CD4-positive, alpha-beta T cell treated with Interferon alpha-2 for 1 hour (primary cell): ENCODE measurements around the gene PEX3.
A peak's percentile ranks its signal among the peaks of the same experiment; 100 is the strongest.
"Not testable (repeated sequence)": the region's sequence is repeated elsewhere in the genome, so short reads cannot be mapped to it uniquely, and the experiment has no call there.

Experiments used
- DNase-seq, 2 donors: peaks; one replicate each; pipeline ENCODE4 v3.0.0-alpha.2; 2020 to 2022

PEX3 gene

GRCh38 chr6:143449082-143449713 lies 1.4 kb upstream of the PEX3 start:
- DNase-seq: no peak

DNA sequence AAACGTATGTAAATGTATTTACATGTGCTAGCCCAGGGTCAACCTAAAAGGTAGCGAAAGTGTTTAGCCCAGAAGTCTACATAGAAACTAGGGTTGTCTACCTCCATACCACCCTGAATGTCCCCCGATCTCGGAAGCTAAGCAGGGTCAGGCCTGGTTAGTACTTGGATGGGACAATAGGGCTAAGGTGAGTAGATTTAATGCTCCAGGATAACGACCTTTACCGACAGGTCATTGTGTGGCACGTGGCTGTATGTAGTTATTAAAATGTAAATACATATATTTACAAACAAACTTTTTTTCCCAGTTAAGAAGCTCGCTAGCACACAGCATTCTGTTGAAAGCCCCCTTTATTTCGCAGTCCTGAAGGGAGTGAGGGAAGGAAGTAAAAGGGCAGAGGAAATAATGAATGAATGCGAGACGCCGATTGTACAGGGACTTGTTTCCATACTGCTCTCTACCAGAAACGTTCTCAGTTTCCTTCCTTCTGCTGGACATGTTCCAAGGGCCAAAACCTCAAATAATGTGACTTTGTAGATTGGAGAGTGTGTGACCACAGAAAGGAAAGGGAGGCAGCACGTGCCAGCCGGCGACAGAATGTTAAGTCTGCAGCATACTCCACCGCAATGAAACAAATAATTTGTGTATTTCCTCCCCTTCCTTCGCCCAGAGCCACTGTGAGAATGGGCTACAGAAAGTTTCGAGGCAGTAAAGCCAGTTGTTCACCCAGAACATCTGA lies 722 bp upstream of the PEX3 start:
- DNase-seq: peak; percentile 54 to 77

DNA sequence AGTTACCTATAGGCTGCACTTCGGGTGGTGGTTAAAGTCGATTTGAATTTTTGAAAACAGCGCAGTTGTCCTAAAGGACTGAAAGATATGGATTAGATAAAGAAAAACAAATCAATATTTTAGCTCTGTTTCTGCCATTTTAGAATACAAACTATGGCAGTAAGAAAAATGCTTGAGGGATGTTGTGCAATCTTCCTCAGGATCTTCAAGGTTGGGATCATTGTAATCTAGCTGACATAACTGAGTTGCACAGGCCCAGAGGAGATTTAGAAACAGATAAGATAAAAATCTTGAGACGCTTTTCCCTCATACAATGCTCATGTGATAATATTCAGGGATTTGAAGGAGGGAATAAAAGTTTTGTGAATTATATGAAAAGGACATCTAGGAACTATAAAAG lies 926 bp downstream of the PEX3 start:
- DNase-seq: no peak

DNA sequence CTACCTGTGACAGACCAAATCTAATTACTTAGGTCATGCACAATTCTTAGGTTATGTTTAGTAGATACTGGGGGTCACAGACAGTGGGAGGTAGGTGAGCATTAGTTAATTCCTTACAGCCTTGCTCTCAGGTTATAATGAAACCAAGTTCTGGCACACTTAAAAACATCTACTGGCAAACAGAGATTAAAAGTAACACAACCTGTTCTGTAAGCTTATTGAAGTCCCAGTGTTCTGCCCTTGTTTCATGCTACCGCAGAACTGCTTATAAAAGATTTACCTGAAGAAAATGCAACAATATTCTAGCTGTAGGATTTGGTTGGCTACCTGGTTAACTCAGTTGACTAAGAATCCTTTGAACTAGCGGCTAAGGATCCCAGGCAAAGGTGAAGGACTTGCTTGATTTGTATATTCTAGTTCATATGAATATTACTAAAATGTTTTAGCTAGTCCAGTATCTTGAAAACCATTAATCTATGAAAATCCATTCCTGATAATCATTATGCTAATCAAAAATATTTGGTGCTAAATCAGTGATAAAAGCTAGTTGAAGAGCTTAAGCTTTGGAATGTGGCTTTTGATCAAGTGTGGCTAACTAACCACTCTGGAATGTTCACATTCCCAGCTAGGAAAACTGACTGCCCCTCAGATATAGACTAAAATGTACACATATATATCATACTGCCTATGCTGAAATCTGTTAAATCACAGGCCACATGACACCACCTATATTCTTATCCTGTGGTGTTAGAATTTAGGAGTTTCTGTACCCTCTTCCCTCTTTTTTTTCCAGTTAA lies 7.2 kb downstream of the PEX3 start:
- no peak for DNase-seq

DNA sequence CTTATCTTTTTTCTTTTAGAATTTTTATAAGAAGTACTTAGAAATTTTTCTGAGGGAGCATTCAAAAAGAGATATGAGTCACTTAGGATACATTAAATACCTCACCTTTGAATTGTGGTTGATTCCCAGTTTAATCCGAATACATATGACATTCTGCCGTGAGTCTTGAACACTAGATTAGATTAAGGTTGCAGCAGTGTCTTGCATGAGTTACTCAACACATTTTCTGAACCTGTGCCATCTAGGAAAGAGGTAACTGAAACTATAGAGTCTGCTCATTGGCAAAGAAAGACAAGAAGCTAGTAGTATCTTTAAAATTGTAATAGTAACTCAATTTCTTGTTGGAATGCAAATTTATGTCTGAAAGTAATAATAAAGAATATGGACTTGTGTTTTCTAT lies 14.9 kb downstream of the PEX3 start:
- no peak for DNase-seq

DNA sequence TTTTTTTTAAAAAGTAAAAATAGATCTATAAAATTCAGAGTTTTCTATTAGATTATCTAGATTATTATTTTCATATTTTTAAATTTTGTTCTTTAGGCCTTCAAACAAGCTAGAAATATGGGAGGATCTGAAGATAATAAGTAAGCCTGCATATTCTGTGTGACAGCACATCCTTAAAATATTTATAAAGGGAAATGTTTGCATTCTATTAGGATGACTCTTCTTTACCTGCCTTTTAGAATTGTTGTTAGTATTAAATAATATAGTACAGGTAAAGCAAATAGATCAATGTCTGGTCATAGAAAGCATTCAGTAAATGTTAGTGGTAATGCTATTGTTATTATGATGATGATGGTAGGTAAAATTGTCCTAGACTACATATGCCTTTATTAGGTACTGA lies 17.4 kb downstream of the PEX3 start:
- DNase-seq: no peak

DNA sequence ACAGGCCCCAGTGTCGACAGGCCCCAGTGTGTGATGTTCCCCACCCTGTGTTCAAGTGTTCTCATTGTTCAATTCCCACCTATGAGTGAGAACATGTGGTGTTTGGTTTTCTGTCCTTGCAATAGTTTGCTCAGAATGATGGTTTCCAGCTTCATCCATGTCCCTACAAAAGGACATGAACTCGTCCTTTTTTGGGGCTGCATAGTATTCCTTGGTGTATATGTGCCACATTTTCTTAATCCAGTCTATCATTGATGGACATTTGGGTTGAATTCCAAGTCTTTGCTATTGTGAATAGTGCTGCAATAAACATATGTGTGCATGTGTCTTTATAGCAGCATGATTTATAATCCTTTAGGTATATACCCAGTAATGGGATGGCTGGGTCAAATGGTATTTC lies 18.2 kb downstream of the PEX3 start:
- not testable (repeated sequence) for DNase-seq

GRCh38 chr6:143471822-143472221 lies 21.2 kb downstream of the PEX3 start:
- no peak for DNase-seq

DNA sequence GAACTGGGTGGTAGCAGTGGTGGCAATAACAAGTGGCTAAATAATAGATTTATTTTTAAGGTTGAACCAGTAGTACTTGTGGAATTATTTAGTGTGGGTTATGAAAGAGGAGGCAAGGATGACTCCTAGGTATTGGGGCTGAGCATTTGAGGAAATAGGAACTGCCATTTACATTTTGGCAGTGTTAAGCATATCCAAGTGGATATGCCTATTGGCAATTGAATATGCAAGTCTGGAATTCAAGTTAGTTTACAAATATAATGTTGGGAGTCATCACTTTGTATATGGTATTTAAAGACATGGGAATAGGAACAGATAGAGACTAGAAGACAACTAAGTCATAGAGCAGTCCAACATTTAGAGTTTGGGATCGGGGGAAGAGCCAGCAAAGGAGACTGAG lies 25.9 kb downstream of the PEX3 start:
- DNase-seq: no peak

DNA sequence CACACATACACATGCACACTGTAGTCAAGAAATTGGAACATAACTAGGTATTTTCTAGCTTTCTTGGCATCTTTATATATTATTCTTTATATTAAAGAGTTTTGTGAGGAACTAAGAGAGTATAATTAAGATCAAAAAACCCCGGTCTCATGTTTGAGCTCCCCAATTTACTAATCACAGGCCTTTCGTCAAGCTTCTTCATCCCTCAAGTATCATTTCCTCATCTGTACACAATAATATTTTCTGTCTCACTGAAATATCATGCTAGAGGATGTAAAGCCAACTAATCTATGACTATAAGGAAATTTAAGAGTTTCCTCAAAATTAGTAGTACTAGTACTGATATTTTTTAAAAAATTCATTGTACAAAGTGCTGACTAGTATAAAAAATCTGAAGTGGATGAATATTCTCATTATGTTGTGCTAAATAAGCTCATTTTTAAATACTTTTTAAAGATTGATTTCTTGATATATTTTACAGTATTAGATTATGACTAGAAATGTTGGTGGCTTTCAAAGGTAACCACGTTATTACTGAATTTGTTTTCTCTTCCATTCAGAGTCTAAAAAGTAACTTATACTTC lies 28.0 kb downstream of the PEX3 start:
- no peak for DNase-seq

GRCh38 chr6:143482593-143482992 lies 32.0 kb downstream of the PEX3 start:
- no peak for DNase-seq

DNA sequence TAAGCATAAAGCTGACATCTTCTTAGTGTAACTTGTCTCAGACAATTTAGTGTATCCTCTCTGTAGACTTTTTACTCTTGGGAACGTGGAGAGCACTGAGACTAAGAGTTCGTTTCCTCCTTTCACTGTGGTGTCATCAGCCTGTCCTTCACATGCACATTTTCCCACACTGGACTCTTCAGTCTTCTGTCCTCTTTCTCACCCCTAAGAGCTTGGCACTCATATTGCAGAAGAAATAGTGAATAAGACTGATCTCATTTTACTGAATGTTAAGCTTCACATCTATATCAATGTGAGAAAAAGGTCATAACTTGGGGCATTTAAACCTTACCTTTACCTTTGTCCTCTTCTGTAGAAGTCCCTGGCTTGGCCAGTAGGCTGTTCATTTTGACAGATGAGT lies 35.4 kb downstream of the PEX3 start:
- no peak for DNase-seq

- DNase-seq: no peak
Measured at GRCh38 chr6:143486752-143487151, 36.1 kb downstream of the PEX3 start.

- DNase-seq: no peak
Measured at GRCh38 chr6:143490244-143490643, 39.6 kb downstream of the PEX3 start.

- no peak for DNase-seq
Measured at GRCh38 chr6:143490775-143491174, 40.2 kb downstream of the PEX3 start.

DNA sequence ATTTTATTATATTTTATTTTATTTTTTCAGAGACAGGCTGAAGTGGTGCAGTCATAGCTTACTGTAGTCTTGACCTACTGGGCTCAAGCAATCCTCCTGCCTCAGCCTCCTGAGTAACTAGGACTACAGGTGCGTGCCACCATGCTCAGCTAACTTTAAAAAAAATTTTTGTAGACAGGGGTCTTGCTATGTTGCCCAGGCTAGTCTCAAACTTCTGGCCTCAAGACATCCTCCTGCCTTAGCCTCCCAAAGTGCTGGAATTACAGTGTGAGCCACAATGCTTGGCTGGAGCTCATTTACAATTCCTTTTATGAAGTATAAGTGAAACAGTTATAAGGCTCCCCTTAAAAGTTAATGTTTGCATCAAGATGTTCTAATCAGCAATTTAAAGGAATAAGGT lies 46.4 kb downstream of the PEX3 start:
- DNase-seq: no peak

DNA sequence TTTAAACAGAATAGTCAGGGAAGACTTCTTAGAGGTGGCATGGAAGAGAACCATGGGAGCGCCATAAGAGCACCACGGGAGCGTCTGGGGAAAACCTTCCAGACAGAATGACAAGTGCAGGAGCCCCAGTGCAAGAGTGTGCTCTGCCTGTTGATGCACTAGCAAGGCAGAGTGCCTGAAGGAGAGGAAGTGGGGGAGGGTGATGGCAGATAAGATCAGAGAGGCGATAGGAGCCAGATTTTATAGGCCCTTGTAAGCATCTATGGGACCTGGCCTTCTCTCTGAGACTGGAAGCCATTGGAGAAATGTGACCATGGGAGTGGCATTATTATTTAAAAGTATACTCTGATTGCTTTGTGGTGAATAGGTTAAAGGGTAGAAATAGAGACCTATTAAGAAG lies 47.8 kb downstream of the PEX3 start:
- DNase-seq: peak in 1 of 2 donors; percentile 20

- no peak for DNase-seq
Measured at GRCh38 chr6:143501851-143502250, 51.2 kb downstream of the PEX3 start.

DNA sequence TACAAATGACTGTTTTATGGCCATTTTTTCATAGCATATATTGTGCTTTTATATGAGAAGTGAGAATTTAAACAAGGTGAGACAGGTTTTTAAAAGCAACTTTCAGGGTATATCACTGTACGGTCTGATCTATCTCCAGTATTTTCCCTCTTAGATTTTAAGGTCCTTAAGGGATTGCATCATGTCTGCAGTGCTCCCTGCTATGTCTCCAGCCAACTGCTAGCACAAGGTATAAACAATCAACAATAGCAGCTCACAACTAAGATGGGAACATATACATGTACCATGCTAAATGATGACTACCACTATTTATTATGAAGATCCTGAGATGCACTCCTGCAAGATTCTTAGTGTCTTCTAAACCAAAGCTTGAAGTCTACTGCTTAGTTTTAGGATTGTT lies 53.8 kb downstream of the PEX3 start:
- no peak for DNase-seq

DNA sequence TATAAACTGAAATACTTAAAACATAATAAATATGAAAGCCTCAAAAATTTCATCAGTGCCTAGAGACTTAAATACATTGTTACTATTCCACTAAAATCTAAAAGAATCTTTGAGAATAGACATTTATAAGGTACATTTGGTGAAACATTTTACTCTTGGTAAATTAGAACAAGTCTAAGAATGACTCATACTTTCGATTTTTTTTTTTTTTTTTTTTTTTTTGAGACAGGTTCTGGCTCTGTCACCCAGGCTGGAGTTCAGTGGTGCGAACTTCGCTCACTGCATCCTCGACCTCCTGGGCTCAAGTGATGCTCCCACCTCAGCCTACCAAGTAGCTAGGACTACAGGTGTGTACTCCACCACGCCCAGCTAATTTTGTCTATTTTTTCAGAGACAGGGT lies 54.5 kb downstream of the PEX3 start:
- no peak for DNase-seq

GRCh38 chr6:143505537-143505936 lies 54.9 kb downstream of the PEX3 start:
- no peak for DNase-seq

GRCh38 chr6:143506199-143506598 lies 55.6 kb downstream of the PEX3 start:
- DNase-seq: no peak

GRCh38 chr6:143506620-143507019 lies 56.0 kb downstream of the PEX3 start:
- no peak for DNase-seq
